GM18499 (cell line): ENCODE results near the gene MACO1.
"Not testable (repeated sequence)": the region's sequence is repeated elsewhere in the genome, so short reads cannot be mapped to it uniquely, and the experiment has no call there.

Experiments used
- ATAC-seq: cut with Tn5 transposase; IDR thresholded peaks from one replicate; pipeline ENCODE4 v1.9.1; 2021; ENCODE audit warnings: moderate number of reproducible peaks; ENCODE audit not compliant: insufficient read depth, unreplicated experiment

Gene MACO1

GRCh38 chr1:25423206-25423605 is 7.5 kb upstream of the MACO1 start:
- not testable (repeated sequence) for ATAC-seq

- ATAC-seq = no peak
Measured at GRCh38 chr1:25425098-25426085, 5.3 kb upstream of the MACO1 start.

GRCh38 chr1:25427696-25428095 is 3.0 kb upstream of the MACO1 start:
- no peak for ATAC-seq

- ATAC-seq = no peak
Measured at GRCh38 chr1:25428475-25429166, 2.1 kb upstream of the MACO1 start.

- ATAC-seq = peak; percentile 3
Measured at GRCh38 chr1:25430967-25431881, 527 bp downstream of the MACO1 start.

- ATAC-seq = no peak
Measured at GRCh38 chr1:25431955-25432719, 1.4 kb downstream of the MACO1 start.

- no peak for ATAC-seq
Measured at GRCh38 chr1:25432749-25433388, 2.2 kb downstream of the MACO1 start.

GRCh38 chr1:25433389-25434186 is 2.9 kb downstream of the MACO1 start:
- no peak for ATAC-seq

- no peak for ATAC-seq
Measured at GRCh38 chr1:25435397-25436108, 4.9 kb downstream of the MACO1 start.

- no peak for ATAC-seq
Measured at GRCh38 chr1:25437672-25438071, 7.0 kb downstream of the MACO1 start.

- ATAC-seq = no peak
Measured at GRCh38 chr1:25439287-25439686, 8.6 kb downstream of the MACO1 start.

GRCh38 chr1:25442178-25442577 is 11.5 kb downstream of the MACO1 start:
- no peak for ATAC-seq

- ATAC-seq = no peak
Measured at GRCh38 chr1:25443030-25443699, 12.5 kb downstream of the MACO1 start.

- not testable (repeated sequence) for ATAC-seq
Measured at GRCh38 chr1:25444604-25445003, 13.9 kb downstream of the MACO1 start.

- no peak for ATAC-seq
Measured at GRCh38 chr1:25445993-25446538, 15.4 kb downstream of the MACO1 start.

- ATAC-seq = no peak
Measured at GRCh38 chr1:25447547-25447946, 16.9 kb downstream of the MACO1 start.

GRCh38 chr1:25450891-25451290 is 20.2 kb downstream of the MACO1 start:
- ATAC-seq = no peak
